ENCODE results near the gene MSX1. TPM values are rescaled to one million over a fixed set of nuclear protein-coding genes. Genes with fewer than 3 reads are reported as not detected.

MSX1 gene
- total RNA-seq, 1 experiment from 2014 or later = 1.6 TPM

DNA sequence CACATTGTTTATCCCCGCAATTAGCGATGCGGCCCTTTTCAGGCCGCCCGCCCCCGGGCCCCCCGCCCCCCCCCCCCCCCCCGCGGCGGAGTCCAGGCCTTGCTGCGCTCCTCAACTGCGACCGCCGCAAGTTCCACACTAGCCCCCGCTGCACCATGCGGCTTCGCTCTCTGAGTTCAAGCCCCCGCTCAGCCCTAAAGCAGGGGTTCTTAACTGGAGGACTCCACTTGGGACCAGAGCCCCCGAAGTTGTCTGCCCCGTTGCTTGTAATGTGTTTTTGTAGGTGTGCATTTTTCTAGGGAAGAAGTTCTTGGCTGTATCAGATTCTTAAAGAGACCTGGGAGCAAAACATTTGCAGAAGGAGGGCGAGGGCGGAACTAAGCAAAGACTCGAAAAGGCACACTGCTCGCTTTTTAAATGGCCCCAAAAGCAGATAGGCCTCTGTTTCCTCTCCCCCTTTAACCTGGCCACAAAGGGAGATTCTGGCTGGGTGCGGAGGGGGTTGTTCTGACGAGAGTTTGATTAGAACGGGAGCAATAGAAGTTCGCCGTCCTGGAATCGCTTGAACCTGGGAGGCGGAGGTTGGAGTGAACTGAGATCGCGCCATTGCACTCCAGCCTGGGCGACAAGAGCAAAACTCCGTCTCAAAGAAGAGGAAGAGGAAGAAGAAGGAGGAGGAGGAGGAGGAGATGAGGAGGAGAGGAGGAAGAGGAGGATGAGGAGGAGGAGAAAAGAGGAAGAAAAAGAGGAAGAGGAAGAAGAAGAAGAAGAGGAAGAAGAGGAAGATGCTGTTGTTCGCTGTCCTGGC lies 2.3 kb upstream of the MSX1 start:
- CTCF ChIA-PET = no interaction called here
- no TSS peak for BruUV-seq (replicated peaks)
- peaks cover 12% of the 10 kb centered on the region for H3K4me1 Mint-ChIP-seq (ENCODE audit: low read depth, unreplicated experiment)
- no peak for DNase-seq
- no peak overlapping the region for H3K27ac Mint-ChIP-seq (ENCODE audit: unreplicated experiment)
- TF ChIP-seq, protein P1, sequence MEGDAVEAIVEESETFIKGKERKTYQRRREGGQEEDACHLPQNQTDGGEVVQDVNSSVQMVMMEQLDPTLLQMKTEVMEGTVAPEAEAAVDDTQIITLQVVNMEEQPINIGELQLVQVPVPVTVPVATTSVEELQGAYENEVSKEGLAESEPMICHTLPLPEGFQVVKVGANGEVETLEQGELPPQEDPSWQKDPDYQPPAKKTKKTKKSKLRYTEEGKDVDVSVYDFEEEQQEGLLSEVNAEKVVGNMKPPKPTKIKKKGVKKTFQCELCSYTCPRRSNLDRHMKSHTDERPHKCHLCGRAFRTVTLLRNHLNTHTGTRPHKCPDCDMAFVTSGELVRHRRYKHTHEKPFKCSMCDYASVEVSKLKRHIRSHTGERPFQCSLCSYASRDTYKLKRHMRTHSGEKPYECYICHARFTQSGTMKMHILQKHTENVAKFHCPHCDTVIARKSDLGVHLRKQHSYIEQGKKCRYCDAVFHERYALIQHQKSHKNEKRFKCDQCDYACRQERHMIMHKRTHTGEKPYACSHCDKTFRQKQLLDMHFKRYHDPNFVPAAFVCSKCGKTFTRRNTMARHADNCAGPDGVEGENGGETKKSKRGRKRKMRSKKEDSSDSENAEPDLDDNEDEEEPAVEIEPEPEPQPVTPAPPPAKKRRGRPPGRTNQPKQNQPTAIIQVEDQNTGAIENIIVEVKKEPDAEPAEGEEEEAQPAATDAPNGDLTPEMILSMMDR (IDR thresholded peaks at IDR 0.05; ENCODE audit: unreplicated experiment) = no peak
- peaks cover 64% of the 10 kb centered on the region for H3K27me3 Mint-ChIP-seq (ENCODE audit: unreplicated experiment)
- peak overlapping the region; percentile 73 for H3K4me3 Mint-ChIP-seq (ENCODE audit: low read depth, unreplicated experiment)
- intact Hi-C loops (cut with micrococcal nuclease; ENCODE audit: unreplicated experiment) = no loop called here
- no peaks in the 10 kb centered on the region for H3K36me3 Mint-ChIP-seq (ENCODE audit: insufficient read depth, unreplicated experiment)
- no peaks in the 10 kb centered on the region for H3K9me3 Mint-ChIP-seq (ENCODE audit: low read depth, unreplicated experiment)

DNA sequence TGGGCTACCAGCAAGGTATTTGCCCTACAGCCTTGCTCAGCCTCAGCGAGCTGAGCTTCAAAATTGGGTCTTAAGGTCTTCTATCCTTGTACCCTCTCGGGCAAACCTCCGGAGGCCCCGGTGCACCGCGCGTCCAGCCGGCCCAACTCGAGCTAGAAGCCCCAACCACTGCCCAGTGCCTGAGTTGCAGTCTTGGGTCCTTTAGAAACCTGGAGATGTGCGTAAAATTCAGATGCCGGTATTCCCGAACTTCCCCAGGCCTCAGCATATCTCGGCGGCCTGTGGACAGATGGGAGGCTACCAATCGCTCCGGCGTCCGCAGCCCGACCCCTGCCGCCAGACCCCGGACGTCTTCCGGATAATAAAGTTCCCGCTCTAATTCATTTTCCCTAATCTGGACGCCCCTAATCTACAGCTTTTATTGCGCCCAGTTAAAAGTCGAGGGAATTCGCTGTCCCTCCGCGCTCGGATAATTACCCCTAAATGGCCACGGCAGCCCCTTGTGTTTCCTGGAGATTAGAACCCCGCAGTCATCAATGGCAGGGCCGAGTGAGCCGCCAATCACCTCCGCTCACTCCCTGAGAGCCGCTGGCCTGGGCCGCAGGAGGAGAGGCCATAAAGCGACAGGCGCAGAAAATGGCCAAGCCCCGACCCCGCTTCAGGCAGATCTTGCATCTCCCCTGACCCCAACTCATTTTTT lies 1.5 kb upstream of the MSX1 start:
- no peak for DNase-seq
- Mint-ChIP-seq H3K4me1 (ENCODE audit: low read depth, unreplicated experiment) (peaks cover 8% of the 10 kb centered on the region), H3K9me3 (ENCODE audit: low read depth, unreplicated experiment) (no peaks in the 10 kb centered on the region), H3K36me3 (ENCODE audit: insufficient read depth, unreplicated experiment) (no peaks in the 10 kb centered on the region), H3K27me3 (ENCODE audit: unreplicated experiment) (peaks cover 57% of the 10 kb centered on the region), H3K4me3 (ENCODE audit: low read depth, unreplicated experiment) (no peak overlapping the region), H3K27ac (ENCODE audit: unreplicated experiment) (no peak overlapping the region)
- CTCF ChIA-PET = interaction anchor here (0.6 kb wide), 1 partner anchor 127 kb away, joined by 4 read pairs; no protein-coding TSS in a partner anchor
- TF ChIP-seq, protein P1 (IDR thresholded peaks at IDR 0.05; ENCODE audit: unreplicated experiment) = no peak
- BruUV-seq (replicated peaks) = no TSS peak
- intact Hi-C loops (cut with micrococcal nuclease; ENCODE audit: unreplicated experiment) = no loop called here

DNA sequence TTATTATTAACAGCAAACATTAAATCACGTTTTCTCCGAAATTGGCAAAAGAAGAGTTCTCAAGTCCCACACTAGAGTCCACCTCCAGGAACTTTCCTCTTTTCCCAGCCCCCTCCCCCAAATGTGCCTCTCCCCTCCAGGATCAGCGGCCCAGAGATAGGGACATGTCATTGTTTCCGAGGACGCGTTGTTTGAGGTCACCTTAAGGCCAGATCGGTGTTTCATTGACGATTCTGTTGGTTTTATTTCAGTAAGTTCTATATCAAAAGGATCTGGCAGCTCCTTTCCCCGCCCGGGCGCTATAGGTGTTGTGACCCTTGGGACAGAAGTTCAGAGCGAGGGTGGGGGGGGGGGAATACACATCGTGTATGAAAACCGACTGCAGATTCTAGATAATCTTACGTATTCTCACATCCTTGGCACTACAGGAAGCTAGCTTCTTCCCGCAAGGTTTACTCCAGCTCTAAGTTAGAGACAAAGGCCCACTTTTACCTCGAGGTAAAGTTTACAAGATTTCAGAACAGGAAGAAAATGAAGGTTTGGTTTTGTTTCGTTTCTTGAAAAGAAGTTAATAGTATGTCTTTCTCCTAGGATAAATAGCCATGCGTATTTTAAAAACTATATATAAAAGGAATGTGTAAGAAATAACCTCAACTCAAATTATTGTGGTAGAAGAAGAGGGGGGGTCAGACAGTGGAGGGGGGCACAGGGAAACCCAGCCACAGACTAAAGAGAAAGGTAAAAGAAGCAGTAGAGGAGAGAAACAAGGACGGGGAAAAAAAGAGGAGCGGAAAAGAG lies 739 bp upstream of the MSX1 start:
- CTCF ChIA-PET = interaction anchor here (0.6 kb wide), 2 partner anchors 128 to 1272 kb away, joined by 3 to 4 read pairs; no protein-coding TSS in a partner anchor
- Mint-ChIP-seq H3K9me3 (ENCODE audit: low read depth, unreplicated experiment) (no peaks in the 10 kb centered on the region), H3K27ac (ENCODE audit: unreplicated experiment) (no peak overlapping the region), H3K36me3 (ENCODE audit: insufficient read depth, unreplicated experiment) (no peaks in the 10 kb centered on the region), H3K4me3 (ENCODE audit: low read depth, unreplicated experiment) (peak overlapping the region; percentile 52), H3K4me1 (ENCODE audit: low read depth, unreplicated experiment) (no peaks in the 10 kb centered on the region), H3K27me3 (ENCODE audit: unreplicated experiment) (peaks cover 50% of the 10 kb centered on the region)
- no TSS peak for BruUV-seq (replicated peaks)
- intact Hi-C loops (cut with micrococcal nuclease; ENCODE audit: unreplicated experiment) = no loop called here
- TF ChIP-seq, protein P1 (IDR thresholded peaks at IDR 0.05; ENCODE audit: unreplicated experiment) = no peak
- no peak for DNase-seq
